Heart right ventricle (tissue), 16 donors: ENCODE measurements around the gene CCDC183. TPM values are rescaled to one million over a fixed set of nuclear protein-coding genes. Genes with fewer than 3 reads are reported as not detected.
A peak's percentile ranks its signal among the peaks of the same experiment; 100 is the strongest.

Source experiments
- ATAC-seq, 8 donors: fragments of 200-7000 bp; cut with Tn5 transposase; one replicate each; pipeline ENCODE4 v1.9.1; 2020; ENCODE audit warnings: mild to moderate bottlenecking in 8 of 8, moderate library complexity in 8 of 8, moderate number of reproducible peaks in 1 of 8
- DNase-seq, 2 donors: peaks; one replicate each; pipeline ENCODE4 v3.0.0-alpha.2; 2020
- H3K27ac ChIP-seq, 10 donors: fragments of 200-600 bp; sonication (generic) in 2 of 10; one replicate each; pipeline versions ENCODE4 v1.5.0 to v1.8.0; 2020 to 2022; ENCODE audit warnings: mild to moderate bottlenecking in 3 of 10
- H3K27me3 ChIP-seq, 7 donors: fragments of 200-600 bp; one replicate each; pipeline ENCODE4 v1.8.0; 2021 to 2022; ENCODE audit warnings: mild to moderate bottlenecking in 2 of 7
- H3K36me3 ChIP-seq, 9 donors: fragments of 200-600 bp; sonication (generic) in 1 of 9; one replicate each; pipeline versions ENCODE4 v1.5.0 to v1.8.0; 2020 to 2022; ENCODE audit warnings: mild to moderate bottlenecking in 2 of 9
- H3K4me1 ChIP-seq, 9 donors: fragments of 200-600 bp; sonication (generic) in 1 of 9; one replicate each; pipeline versions ENCODE4 v1.5.0 to v1.8.0; 2020 to 2022; ENCODE audit warnings: mild to moderate bottlenecking in 4 of 9
- H3K4me3 ChIP-seq, 10 donors: fragments of 200-600 bp; sonication (generic) in 2 of 10; one replicate each; pipeline versions ENCODE4 v1.5.0 to v1.8.0; 2020 to 2022; ENCODE audit warnings: mild to moderate bottlenecking in 7 of 10, moderate library complexity in 2 of 10
- H3K9me3 ChIP-seq, 11 donors: fragments of 200-600 bp in 10 of 11; sonication (generic) in 2 of 11; one replicate each; pipeline versions ENCODE4 v1.5.0 to v1.8.0; 2013 to 2022; ENCODE audit warnings: mild to moderate bottlenecking in 2 of 11, control low read depth in 1 of 11, moderate library complexity in 1 of 11
- CTCF ChIP-seq, 9 donors: fragments of 200-600 bp; sonication (generic) in 2 of 9; IDR thresholded peaks; one replicate each; pipeline versions ENCODE4 v1.5.0 to v1.8.0; 2021 to 2022; ENCODE audit warnings: antibody characterized with exemption in 9 of 9, mild to moderate bottlenecking in 5 of 9, moderate library complexity in 1 of 9
- WGBS, 2 donors: extraction: QIAGEN DNeasy Blood & Tissue Kit; methylation state at CpG; one replicate each; pipeline ENCODE4 v1.1.7; 2013; ENCODE audit warnings: inconsistent platforms in 1 of 2; 5-methylcytosine and 5-hydroxymethylcytosine counted together
- intact Hi-C, 10 donors: fragments of 100-400 bp; cut with DNase I; formaldehyde crosslinking; loops; one replicate each; pipeline versions ENCODE4 v1.11.1 to v1.14.2; 2022
- polyA plus RNA-seq, 2 donors: library from polyadenylated mRNA; stranded (reverse); fragments of 200-250 nt; gene quantifications; one replicate each; pipeline ENCODE4 v1.2.3, GENCODE V29; 2013
- total RNA-seq, 10 donors: library from RNA; stranded (reverse); fragmentation: NEBNext Ultra II Directional in 3 of 10; extraction: Animal tissue kit (Norgen Biotek cat#: 25700) in 3 of 10; gene quantifications; one replicate each; pipeline versions ENCODE4 v1.2.1 to v1.2.4, GENCODE V29; 2021 to 2023
- donor health status: Arrhythmogenic right ventricular cardiomyopathy.
- donor health status: ischemic (EF 13 %, LVEDD 7.1; RV severe dilation, severe dysfunction).
- donor health status: healthy with polysubstance abuse.
- donor health status: DM: no; HTN: yes; CAD: no.
- donor health status: DM: no; HTN: no; CAD: no.
- donor health status: ischemic (EF 25% LVEDD 6.9; RV normal size, moderate dysfunction).
- donor health status: ischemic (EF 25% LVEDD 5.7; RV mildly dilated, moderate dysfunction).
- donor health status: healthy.
- donor health status: DM: yes; HTN: yes; CAD: no.
- donor health status: Ischemic cardiomyopathy.
- donor health status: ischemic (EF 35%, LVEDD 5.7; RV mildly dilated, moderate dysfunction).
- donor health status: nonischemic (EF 11% LVEDD 7.7; RV severe dilation, severe dysfunction).
- donor health status: DM: yes; HTN: yes; CAD: no.
- donor health status: PGD.
- donor health status: ischemic (EF 29% LVEDD 5.4; RV normal size, mild dysfunction).
- donor health status: nonischemic (EF 23%, LVEDD 6.1; RV moderate dilation, normal function).

Gene CCDC183
- total and polyA plus RNA-seq, 12 donors = 0.49 to 9.2 (median 1.1) TPM

GRCh38 chr9:136814725-136815421 lies 18.7 kb downstream of the CCDC183 start:
- Histone ChIP-seq H3K27ac (no peak overlapping the region), H3K4me3 (no peak overlapping the region), H3K9me3 (no peaks in the 10 kb centered on the region), H3K4me1 (peaks cover 0 to 15% (median 11%) of the 10 kb centered on the region in 9 donors), H3K36me3 (peaks cover 0 to 65% (median 3%) of the 10 kb centered on the region in 9 donors), H3K27me3 (no peaks in the 10 kb centered on the region)
- 94 to 95% methylated on average over 13 of the region's 13 CpGs for WGBS, 2 donors
- TF ChIP-seq CTCF (IDR thresholded peaks at IDR 0.05) = no peak
- DNase-seq (no peak), ATAC-seq (no peak)
- intact Hi-C loops = no loop called here

- no peak for ATAC-seq
- Histone ChIP-seq H3K27ac (no peak overlapping the region), H3K4me1 (peaks cover 0 to 11% (median 5%) of the 10 kb centered on the region in 9 donors), H3K27me3 (no peaks in the 10 kb centered on the region), H3K9me3 (no peaks in the 10 kb centered on the region), H3K36me3 (peaks cover 0 to 61% (median 3%) of the 10 kb centered on the region in 9 donors), H3K4me3 (no peak overlapping the region)
- intact Hi-C loops = no loop called here
- DNase-seq = no peak
- TF ChIP-seq CTCF (IDR thresholded peaks at IDR 0.05) = no peak
- WGBS, 2 donors = 0 to 54% methylated on average over 1 of the region's 1 CpG
These were observed 19.3 kb downstream of the CCDC183 start for GRCh38 chr9:136815422-136815782.

GRCh38 chr9:136820971-136821825 lies 25.1 kb downstream of the CCDC183 start:
- peaks cover 0 to 17% (median 8%) of the 10 kb centered on the region in 9 donors for H3K4me1 ChIP-seq
- no peak for DNase-seq
- peak overlapping the region in 9 of 10 donors; percentile 31 to 56 (median 48) for H3K4me3 ChIP-seq
- no peaks in the 10 kb centered on the region for H3K9me3 ChIP-seq
- WGBS, 2 donors = 10% methylated on average over 61 to 83 of the region's 83 CpGs
- intact Hi-C loops = no loop called here
- H3K27ac ChIP-seq = peak overlapping the region in 6 of 10 donors; percentile 6 to 50 (median 20)
- H3K27me3 ChIP-seq = no peaks in the 10 kb centered on the region
- TF ChIP-seq CTCF (IDR thresholded peaks at IDR 0.05) = peak in 1 of 9 donors; percentile 16
- peak; percentile 54 to 83 (median 70) for ATAC-seq
- peaks cover 0 to 49% (median 6%) of the 10 kb centered on the region in 9 donors for H3K36me3 ChIP-seq

GRCh38 chr9:136821826-136822544 lies 25.8 kb downstream of the CCDC183 start:
- ATAC-seq (peak in 1 of 8 donors; percentile 7), DNase-seq (no peak)
- H3K27me3 ChIP-seq = no peaks in the 10 kb centered on the region
- peaks cover 0 to 17% (median 8%) of the 10 kb centered on the region in 9 donors for H3K4me1 ChIP-seq
- H3K4me3 ChIP-seq = peak overlapping the region in 9 of 10 donors; percentile 31 to 56 (median 48)
- no peak for TF ChIP-seq CTCF (IDR thresholded peaks at IDR 0.05)
- WGBS, 2 donors = 55 to 65% methylated on average over 41 to 42 of the region's 42 CpGs
- H3K36me3 ChIP-seq = peaks cover 0 to 51% (median 6%) of the 10 kb centered on the region in 9 donors
- H3K27ac ChIP-seq = peak overlapping the region in 5 of 10 donors; percentile 6 to 50 (median 31)
- intact Hi-C loops = no loop called here
- H3K9me3 ChIP-seq = no peaks in the 10 kb centered on the region
